Middle frontal gyrus (tissue), 1 donor: Measurements from ENCODE around the gene TOM1L2.
A peak's percentile ranks its signal among the peaks of the same experiment; 100 is the strongest.

Experiments
- DNase-seq: peaks from one replicate; pipeline ENCODE4 v3.0.0-alpha.2; 2015; ENCODE audit warnings: low spot score; ENCODE audit errors: extremely low spot score

TOM1L2 gene

DNA sequence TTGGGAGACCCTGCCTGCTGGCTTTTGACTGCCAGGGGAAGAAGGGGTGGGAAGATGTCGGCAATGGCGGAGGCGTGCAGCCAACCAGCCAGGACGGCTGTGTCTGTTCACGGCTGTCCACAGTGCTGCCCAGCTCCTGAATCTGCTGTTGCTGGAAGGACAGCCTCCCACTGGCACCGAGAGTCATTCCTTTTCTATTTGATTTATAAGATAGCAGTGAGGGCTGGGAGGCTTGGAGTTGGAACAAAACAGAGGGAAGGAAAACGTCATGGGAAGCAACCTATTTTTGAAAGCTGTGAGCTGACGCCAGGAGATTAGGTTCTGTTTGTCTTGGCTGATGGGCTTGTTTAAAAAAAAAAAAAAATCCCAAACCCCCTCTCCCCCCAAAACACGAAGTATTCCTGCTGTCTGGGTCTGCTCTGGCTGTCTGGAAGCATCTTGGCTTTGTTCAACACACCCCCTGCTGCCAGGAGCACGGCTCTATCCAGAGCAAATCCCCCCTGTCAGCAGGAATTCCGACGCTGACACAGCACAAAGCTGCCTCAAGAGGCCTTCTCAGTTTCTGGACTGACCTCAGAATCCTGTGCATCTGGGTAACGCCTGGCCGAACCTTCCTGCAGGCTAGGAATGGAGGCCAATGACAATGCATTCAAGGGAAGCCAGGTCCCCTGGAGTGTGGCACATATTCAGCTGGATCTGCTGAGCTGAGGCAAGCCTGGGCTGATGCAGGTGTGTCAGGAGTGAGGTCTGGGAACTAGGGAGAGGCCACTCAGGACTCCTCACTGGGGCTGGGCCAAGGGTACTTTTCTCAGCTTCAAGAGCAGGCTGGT, 94.5 kb downstream of the TOM1L2 start:
- peak; percentile 58 for DNase-seq

DNA sequence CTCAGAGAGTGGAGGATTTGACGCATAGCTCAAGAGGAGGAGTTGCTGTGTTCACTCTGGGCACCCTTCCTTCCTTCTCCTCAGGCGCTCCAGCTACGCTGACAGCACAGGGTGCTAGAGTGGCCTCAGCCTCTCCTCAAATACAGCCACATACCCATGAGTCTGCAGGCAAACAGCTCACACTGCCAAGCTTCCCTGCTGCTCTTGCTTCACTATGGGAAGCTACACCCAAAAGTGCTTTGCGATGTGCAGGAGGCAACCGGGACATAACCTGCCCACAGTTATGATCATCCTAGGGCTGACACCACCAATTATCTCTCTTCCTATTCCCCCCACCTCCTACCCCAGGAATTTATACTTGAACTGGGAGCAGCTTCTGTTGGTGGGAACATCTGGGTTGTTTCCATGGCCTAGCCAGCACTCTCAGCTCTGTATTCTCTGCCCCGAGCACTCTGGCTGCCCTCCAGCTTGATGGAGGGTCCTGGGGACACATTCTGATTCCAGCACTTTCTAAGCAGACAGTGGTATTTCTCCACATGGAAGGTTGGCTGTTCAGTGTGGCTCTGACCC, 95.2 kb downstream of the TOM1L2 start:
- no peak for DNase-seq

DNA sequence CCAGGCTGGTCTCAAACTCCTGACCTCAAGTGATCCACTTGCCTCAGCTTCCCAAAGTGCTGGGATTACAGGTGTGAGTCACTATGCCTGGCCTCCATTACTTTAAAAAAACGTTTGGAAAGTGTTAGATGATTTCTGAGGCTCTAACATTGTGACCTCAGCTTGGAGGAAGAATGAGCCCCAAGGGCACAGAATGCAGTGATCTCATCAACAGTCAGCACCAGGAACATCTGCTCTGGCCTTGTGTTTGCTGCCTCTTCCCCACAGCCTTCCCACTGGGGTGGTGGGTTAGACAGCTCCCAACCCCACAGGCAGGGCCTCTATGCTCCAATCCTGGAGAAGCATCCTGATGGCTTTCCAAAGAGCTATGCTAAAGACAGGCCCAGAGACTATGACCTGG, 97.7 kb downstream of the TOM1L2 start:
- no peak for DNase-seq

DNA sequence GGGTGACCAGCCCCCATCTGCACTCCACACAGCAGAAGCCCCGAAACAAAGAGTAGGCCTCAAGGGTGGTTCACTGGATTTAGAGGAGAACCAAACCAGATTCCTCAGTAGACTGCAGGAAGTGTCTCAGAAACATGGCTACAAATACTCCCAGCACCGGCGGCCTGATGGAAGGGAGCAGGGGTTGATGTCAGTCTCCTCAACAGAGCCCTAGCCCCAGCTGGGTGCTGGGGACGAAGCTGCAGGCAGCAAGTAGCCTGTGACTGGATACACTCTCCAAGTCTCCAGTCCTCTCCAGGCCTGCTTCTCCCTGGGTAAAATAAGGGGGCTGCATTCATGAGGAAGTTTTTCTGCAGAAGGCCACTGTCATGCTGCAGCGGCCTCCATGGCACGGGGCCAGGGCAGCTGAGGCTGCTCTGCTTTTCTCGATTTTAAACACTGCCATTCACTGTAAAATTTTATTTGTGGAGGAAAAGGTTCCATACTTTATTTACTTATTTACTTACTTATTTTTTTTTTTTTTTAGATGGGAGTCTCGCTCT, 98.7 kb downstream of the TOM1L2 start:
- DNase-seq: no peak

DNA sequence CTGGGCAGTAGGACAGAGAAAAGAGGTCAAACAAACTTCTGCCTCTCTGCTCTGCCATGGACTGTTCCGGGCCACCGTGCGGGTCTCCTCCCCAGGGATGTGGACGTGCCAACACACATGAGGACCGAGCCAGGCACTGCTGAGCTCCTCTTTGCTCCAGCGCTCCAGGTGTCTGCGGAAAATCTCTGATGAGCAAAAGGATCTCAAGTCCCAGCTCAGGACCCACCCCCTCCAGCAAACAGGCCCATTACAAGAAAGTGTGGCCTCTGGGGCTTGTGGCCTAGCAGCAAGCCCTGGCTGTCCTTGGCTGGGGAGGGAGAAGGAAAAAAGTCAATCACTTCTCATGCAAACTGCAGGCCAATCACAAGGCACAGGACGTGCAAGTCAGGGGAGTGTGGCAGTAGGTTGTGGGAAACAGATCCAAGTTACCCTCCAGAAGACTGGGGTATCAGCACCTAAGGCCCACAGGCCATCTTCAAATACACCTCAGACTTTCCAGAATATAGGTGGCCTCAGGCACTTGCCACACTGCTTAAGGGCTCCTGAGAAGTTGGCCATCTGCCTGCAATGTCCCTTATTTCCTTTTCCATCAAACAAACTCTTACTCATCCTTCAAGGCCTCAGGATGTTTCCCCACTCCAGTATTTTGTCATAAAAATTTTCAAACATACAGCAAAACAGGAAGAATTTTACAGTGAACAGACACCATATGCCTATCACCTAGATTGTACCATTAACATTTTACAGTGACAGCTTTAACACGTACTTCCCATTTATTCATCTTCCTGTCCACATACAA, 99.5 kb downstream of the TOM1L2 start:
- no peak for DNase-seq

DNA sequence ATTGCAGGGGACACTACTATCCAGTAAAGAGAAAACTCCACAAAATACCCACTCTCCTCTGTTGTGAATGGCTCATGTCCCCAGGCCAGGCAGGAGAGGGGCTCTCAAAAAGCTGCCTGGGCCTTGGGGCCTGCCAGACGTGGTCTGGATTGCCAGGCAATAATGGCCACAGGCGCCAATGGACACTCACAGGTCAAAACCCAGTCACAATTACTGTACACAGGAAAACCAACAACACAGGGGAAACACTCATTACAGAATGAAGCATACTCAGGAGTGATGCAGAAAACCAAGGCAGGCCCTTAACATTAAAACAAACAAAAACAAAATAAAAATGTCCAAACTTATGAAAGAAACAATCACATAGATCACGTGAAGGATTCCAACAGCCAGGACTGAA, 100.3 kb downstream of the TOM1L2 start:
- no peak for DNase-seq

DNA sequence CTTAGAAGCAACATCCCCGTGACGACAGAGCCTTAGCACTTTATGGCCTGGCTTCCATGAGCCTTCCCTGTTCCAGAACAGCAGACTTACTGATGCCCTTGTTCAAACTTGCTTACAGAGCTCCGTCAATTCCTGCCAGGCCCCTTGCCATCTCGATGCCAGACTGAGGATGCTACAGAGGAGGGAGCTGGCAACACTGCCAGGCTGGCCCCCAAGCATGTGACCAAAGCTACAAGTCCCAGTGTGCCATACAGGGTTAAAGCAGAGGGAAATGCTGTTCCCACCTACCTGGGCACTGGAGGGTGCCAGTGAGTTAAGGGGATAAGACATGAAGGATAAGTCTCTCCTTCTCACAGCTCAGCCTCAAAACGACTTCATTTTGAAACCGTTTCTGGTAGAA, 102.0 kb downstream of the TOM1L2 start:
- no peak for DNase-seq

DNA sequence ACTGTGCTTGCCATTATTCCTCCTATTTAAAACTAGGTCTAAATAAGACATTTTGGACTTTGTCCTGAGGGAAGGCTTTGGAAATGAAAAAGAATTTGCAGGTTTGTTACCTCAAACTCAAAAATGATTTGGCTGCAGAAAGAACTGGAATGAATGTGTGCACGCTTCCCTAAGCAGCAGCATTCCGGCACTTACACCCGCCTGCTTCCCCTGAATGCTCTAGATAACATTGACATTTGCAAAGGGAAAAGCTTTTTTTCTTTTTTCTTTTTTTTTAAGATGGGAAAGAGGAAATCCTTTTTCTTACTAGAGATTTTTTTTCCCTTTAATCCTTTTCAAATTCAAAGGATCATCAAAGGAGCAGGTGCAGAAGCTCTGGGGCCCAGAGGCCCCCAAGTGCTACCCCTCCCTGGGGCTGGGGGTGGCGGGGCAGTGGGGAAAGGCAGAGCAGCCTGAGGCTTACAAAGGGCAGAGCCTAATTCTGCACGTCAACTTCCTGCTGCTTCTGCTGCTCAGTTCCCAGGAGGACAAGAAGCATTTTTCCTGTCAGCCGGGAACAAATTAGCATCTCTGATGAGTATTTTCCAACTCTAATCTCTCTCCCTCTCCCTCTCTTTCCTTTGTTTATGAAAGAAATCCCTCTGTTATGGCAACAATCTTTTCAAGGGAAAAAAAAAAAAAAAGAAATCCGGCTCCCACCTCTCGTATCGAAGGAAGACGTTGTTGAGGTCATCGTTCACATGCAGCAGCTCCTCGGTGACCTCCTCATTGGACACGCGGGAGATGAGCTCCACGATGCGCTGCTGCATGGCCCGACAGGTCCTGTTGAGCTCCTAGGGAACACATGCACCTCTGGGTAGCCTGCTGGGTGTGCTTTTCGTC, 103.3 kb downstream of the TOM1L2 start:
- DNase-seq: no peak

DNA sequence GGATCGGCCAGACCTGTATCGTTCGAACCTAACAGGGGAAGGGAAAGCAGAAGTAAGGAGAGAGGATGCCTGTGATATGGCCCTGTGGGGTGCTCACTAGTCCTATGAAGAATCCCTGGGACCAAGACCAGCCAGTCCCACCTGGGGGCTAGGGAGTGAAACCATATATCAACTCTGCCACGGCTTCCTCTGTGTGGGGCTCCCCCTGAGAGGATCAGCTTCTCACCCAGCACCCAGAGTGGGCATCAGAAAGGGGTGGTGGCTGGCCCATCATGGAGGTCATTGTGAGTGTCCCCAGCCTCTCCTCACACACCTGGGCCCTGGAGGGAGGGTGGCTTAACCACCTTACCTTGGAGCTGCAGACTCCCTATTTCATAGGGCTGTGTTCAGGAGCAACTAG, 105.3 kb downstream of the TOM1L2 start:
- no peak for DNase-seq

DNA sequence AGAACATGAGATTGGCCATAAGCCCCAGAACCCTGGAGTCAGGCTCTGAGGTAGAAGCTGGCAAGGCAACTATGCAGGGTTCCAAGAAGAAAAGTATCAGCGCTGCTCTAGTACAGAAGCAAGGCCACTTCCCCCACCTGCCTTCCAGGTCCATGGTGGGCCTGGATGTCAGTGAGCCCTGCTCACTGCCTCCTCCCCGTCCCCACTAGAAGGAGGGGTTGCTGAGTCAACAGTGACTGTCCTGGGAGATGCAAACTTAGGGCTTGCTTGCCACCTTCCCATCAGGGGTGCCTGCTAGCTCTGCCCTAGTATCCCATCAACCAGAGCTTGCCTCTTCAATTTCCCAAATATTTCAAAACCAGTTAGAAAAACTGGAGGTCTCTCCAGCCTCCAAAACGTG, 105.8 kb downstream of the TOM1L2 start:
- no peak for DNase-seq

DNA sequence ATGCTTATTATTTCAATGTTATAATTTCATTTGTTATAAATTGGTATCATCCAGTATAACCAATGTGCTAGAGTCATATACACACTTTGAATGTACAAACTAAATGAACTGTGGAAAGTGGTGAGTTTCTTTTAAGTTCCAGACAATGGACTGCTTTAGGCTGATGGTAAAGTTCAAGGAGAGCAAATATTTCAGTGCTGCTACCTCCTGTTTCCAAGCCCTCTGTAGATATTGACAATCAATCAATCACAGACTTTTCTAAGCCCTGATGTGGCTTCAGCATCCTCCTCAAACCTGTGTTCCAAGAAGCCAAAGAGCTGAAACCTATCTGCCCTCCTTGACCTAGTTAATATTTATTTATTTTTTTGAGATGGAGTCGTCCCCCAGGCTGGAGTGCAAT, 107.2 kb downstream of the TOM1L2 start:
- no peak for DNase-seq

DNA sequence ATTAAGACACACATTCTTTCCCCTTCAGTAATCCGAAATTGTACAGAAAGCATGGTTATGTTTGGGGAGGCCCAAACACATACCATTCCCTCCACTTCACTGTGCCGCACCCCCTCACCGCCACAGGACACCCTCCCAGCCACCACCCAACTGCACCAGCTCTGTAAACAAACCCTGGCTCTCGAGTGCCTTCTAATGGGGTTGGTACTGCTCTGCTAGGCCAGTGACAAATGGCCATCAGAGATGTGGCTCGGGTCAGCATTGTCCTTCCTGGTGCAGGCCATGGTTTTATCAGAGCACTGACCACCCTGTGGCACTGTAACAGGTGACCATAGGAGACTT, 111.5 kb downstream of the TOM1L2 start:
- DNase-seq: no peak

DNA sequence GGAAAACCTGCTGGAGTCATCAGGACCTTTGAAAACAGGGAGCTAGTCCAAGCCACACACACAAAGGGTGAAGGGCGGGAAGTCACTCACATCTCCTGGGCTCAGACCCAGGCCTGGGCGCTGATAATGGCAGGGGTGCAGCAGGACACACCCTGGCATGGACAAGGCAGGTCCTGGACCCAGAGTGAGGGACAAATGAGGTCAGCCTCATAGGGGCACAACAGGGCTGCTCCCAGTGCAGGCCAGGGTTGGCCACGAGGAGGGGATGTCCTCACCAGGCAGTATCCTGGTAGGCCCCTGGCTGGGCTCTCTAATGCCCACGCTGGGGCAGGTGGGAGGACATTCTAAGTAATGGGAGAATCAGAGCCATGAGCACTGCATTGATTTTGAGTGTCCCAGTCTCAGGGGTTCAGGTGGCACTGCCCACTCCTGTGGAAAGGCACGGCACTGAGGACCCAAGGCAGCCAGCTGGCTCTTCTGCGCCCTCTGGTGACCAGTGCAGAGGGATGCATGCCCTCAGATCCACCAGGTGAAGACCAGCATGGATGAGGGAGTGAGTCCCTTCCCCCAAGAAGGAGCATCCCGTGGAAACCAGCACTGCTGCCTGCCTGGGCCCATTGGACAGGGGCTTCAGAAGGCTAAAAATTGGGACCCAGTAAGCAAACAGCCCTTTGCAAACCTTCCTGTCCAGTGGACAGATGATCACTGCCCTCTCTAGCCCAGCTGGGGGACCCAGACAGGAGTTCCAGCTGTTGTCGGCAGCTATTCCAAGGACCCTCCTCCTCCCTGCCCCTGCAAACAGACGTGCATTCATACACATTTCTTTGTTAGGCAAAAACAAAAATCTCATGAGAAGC, 112.1 kb downstream of the TOM1L2 start:
- peak; percentile 54 for DNase-seq

DNA sequence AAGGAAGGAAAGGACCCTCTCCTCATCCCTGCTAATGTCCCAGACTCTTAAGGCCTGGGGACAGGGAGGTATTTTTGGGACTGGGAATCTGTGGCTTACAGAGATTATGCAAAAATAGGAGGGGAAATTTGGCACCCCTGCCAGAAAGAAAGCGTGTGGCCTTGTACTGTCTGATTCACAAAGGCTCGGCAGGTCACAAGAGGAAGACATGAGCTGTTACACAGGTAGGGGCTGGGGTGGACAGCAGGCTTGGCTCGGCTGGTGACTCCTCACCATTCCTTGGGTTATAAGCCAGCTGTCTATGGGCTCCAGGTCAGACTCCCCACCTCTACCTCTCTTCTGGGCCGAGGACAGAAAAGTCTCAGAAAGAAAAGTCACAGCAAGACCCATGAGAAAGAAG, 114.7 kb downstream of the TOM1L2 start:
- no peak for DNase-seq

DNA sequence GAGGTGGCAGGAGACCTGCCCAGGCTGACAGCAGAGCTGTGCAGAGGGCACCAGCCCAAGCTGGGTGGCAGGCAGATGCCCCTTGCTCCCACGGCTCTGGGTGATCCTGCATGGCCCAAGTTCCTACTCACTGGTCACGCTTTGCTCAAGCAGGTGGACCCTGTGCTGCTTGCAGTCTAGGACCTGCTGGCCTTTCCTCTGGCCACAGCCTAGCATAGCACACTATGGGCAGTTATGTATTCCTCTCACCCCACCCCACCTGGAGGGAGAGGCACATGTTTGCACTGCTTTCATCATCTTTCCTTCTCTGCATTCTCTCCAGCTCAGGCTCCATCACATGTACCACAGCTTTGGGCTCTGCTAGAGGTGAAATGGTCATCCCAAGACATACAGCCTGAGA, 115.8 kb downstream of the TOM1L2 start:
- no peak for DNase-seq

DNA sequence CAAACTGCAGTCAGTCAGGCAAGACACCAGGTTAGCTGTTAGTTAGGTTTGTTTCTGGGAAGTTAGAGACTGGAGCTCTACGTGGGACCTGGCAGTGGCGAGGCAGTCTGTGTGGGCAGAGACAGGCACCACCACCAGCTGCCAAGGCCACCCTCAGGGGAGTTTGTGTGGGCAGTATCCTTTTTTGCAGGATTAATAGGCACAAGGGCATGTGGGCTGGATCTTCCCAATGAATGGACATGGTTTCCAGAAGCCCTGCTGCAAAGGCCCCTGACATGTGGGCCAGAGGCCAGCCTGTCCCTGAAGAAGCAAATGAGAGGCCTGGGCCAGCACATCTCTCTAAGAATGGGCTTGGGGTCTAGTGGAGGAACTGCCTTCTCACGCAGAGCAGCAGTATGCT, 116.2 kb downstream of the TOM1L2 start:
- DNase-seq: no peak

DNA sequence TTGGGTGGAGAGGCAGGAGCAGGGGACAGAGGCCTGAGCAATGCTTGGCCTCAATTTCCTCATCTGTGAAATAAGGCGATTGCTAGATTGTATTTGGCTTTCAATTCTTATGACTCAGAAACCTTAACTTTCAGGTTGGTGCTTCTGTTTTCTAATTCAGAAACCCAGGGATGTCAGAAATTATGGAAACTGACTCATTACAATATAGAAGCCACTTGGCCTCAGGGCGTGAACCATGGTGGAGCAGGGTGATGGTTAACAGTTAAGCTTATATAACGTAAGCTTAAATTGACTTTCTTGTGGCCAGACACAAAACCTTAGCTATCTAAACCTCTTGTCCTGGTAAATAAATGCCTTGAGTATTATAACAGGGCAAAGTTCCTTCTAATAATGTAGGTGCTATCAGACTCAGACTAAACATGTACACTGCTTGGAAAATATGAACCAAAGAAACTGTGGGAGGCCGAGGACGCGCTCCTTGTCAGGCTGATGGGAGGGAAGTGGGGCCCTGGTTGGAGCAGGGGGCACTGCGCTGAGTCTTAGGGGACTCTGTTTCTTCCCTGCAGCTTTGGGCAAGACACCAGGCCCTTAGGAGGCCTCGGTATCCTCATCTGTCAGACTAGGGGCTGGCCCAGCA, 118.3 kb downstream of the TOM1L2 start:
- no peak for DNase-seq

DNA sequence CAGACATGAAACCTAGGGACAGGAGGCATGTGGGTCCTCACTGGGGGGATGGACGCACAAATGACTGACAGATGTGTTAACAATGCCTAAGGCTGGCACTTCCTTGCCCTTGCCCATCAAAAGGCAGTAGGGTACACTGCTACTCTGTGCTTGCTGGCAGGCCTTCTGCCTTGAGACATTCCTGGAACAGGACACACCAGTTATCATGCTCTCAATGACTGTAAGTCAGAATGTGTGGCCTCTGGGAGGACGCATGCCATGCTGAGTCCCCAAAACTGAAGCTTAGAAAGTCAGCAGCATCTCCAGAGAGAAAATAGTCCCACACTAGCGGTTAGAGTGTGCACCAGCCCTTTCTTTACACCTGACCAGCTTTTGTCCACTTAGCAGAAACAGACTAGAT, 119.3 kb downstream of the TOM1L2 start:
- no peak for DNase-seq

DNA sequence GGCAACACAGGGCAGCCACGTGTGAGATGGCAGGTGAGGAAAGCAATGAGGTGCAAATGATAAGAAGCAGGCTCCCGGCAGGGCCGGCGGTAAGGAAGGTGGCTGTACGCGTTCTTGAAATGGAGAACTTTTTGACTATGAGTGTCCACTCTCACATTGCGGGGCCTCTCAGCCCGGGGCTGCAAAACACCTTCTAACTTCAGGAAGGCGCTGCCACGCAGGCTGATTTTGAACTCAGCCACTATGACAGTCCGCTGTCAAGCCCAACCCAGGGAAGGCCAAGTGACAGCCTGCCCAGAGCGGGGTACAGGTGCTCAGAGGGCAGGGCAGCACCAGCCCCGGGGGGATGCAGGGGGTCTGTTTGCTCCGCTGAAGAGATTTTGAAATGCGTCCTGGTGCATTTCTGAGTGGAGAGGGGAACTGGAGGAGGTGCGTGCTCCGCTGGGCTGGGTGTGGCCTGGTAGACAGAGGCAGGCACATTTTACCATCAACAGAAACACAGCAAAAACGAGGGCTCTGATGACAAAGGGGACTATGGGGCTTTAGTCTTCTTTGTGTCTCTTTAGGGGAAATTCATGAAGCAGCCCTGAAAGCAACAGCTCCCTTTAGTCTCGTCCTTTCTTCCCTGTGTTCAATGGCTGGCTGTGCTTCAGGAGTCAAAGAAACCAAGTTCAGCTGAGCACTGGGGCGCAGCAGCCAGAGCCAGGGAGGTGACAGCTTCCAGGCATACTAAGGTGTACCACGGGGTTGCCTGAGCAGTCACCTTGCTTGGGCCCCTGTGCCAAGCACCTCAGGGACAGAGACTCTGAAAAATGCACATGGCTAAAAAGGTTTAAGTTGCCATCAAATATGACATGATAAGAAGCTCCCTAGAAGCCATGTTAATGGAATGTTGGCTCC, 120.8 kb downstream of the TOM1L2 start:
- DNase-seq: no peak
